ENCODE data around the gene DHRS12.

DHRS12 gene

GRCh38 chr13:51747438-51748434 lies 56.2 kb downstream of the DHRS12 start:
- DNase-seq: no peak

GRCh38 chr13:51746802-51747201 lies 57.2 kb downstream of the DHRS12 start:
- no peak for DNase-seq

GRCh38 chr13:51745243-51745642 lies 58.7 kb downstream of the DHRS12 start:
- DNase-seq: no peak

GRCh38 chr13:51742611-51743010 lies 61.4 kb downstream of the DHRS12 start:
- no peak for DNase-seq

- no peak for DNase-seq
Measured at GRCh38 chr13:51742031-51742430, 61.9 kb downstream of the DHRS12 start.

- no peak for DNase-seq
Measured at GRCh38 chr13:51740698-51741097, 63.3 kb downstream of the DHRS12 start.

GRCh38 chr13:51739027-51739764 lies 64.8 kb downstream of the DHRS12 start:
- DNase-seq: no peak

GRCh38 chr13:51738226-51738905 lies 65.6 kb downstream of the DHRS12 start:
- DNase-seq: no peak

GRCh38 chr13:51737609-51738008 lies 66.4 kb downstream of the DHRS12 start:
- no peak for DNase-seq

GRCh38 chr13:51734786-51735185 lies 69.2 kb downstream of the DHRS12 start:
- DNase-seq: no peak

- DNase-seq: no peak
Measured at GRCh38 chr13:51733374-51734298, 70.3 kb downstream of the DHRS12 start.

GRCh38 chr13:51731759-51732158 lies 72.2 kb downstream of the DHRS12 start:
- no peak for DNase-seq

- no peak for DNase-seq
Measured at GRCh38 chr13:51730927-51731326, 73.0 kb downstream of the DHRS12 start.

- DNase-seq: no peak
Measured at GRCh38 chr13:51729866-51730553, 74.0 kb downstream of the DHRS12 start.

GRCh38 chr13:51728972-51729371 lies 75.0 kb downstream of the DHRS12 start:
- DNase-seq: no peak

GRCh38 chr13:51728275-51728673 lies 75.7 kb downstream of the DHRS12 start:
- DNase-seq: no peak

GRCh38 chr13:51727634-51728274 lies 76.2 kb downstream of the DHRS12 start:
- DNase-seq: no peak

- DNase-seq: no peak
Measured at GRCh38 chr13:51726446-51727193, 77.3 kb downstream of the DHRS12 start.

GRCh38 chr13:51724721-51725120 lies 79.2 kb downstream of the DHRS12 start:
- DNase-seq: no peak

GRCh38 chr13:51723529-51723928 lies 80.4 kb downstream of the DHRS12 start:
- no peak for DNase-seq

All from NCI-H446 treated with DMSO at 0.1 percent for 48 hours (cell line).